SH-SY5Y (cell line): Measurements from ENCODE around the gene ACOT7.

Experiments
- GATA2 ChIP-seq: IDR thresholded peaks from 2 replicates; pipeline ENCODE4 v1.6.1; 2011; ENCODE audit warnings: mild to moderate bottlenecking, low read depth, low read length
- GATA3 ChIP-seq: IDR thresholded peaks from 2 replicates; pipeline ENCODE4 v1.6.1; 2011; ENCODE audit warnings: low read depth, mild to moderate bottlenecking, low read length, moderate library complexity

DNA sequence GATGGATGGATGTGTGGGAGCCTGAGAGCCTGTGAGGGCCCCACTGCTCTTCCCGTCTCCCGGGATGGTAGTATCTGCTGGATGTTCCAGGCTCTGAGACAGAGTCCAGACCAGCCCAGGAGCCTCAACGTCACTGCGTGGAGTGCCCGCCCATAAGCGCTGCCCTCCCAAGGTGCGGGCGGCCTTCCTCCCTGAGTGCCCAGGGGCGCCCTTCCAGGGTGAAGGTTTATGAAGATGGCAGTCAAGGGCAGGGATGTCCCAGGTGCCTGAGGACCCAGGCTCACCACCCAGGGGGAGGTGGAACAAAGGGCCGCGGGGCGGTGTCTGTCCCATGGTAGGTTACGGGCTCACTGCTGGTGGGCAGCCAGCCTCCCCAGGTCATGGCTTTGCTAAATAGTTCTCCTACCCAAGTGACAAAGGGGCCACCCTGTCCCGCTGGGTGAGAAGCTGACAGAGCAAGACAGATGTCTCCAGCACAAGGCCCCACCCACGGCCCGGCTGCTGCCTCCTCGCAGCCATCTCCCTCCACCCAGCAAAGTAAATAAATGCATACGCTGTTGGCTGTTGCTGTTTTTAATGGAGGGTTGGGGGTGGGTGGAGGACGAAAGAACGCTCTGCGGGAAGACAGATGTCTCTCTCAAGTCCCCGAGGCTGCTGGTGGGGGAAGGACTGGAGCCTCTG lies 123.7 kb downstream of the ACOT7 start:
- TF ChIP-seq GATA3: no peak
- no peak for TF ChIP-seq GATA2
